GM21360 (cell line): ENCODE measurements around the gene LRRC37A3.
"Not testable (repeated sequence)": the region's sequence is repeated elsewhere in the genome, so short reads cannot be mapped to it uniquely, and the experiment has no call there.

Experiments
- ATAC-seq: cut with Tn5 transposase; IDR thresholded peaks from one replicate; pipeline ENCODE4 v1.9.1; 2021; ENCODE audit warnings: mild to moderate bottlenecking, moderate library complexity; ENCODE audit not compliant: unreplicated experiment

LRRC37A3 gene

DNA sequence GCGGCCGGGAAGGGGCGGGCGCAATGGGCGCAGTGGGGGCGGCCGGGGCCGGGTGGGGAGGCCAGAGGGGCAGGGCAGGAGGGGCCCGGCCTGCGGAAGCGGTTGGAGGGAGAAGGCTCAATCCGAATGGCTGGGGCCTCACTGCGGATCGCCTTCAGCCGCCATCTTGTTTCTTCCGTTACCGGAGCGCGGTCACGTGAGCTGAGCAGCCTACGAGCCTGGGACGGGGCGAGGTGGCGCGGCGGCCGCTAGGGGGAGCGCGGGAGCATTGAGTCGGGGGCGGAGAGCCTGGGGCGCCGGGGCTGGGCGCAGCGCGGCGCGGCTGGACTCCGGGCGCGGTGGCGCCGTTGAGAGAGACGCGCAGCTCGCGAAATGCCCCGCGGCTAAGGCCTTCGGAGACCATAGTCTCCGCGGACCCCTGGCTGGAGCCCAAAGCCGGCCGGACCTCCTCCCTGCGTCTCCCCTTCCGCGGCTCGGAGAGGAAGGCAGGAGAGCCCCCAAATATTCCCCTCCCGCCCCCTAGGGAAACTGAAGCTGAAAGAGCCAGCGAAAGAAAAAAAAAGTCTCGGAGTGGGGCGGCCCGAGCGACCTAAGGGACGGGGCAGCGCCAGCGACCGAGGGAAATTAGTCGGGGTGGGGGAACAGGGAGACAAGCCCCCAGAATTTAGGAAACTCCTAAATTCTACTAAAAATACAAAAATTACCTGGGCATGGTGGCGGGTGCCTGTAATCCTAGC is at the start of gene LRRC37A3:
LRRC37A3 (minus strand) TSS at position 190 of the 737 bp plus-strand sequence. CDS start 22,221 bp downstream, outside the sequence.
- ATAC-seq, result peak; percentile 89

DNA sequence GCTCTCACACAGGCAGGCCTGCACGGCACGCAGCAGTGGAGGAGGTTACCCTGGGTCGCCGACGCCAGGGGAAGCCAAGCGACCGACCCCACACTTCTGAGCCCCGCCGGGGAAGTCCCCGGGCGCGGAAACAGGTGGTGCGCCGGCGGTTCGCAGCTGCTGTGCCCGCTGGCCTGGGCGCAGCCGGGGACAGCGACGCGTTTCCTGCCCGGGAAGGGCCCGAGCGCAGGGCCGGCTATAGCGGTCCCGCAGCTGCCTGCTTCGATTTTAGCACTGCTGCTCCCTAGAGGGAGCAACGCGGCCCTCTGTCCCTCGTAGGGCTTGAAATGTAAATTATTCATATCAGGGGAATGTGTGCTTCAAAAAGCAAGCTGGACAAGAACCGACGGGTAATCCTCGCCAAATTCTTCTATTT is 46.6 kb upstream of the LRRC37A3 start:
- peak; percentile 87 for ATAC-seq

DNA sequence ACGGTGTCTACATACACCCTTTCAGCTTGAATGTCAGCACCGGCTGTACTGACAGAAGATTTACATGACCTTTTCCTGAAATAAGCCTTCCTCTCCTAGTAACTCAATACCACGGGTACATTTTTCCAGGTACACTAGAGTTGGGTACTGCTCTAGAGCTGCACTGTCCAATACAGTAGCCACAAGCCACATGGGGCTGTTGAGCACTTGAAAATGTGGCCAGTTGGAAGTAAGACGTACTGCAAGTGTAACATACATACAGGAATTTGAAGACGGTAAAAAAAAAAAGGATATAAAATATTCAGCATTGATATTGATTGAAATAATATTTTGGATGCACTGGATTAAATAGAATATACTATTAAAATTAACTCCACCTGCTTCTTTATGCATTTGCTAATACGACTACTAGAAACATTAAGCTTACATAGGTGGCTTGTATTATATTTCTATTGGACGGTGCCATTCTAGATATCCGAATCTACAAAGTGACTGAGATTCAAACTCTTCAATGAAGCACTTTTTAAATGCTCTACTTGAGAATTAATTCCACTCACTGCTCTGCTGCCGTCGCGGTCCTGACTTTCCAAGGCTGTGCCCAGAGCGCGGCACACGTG is 46.1 kb upstream of the LRRC37A3 start:
- not testable (repeated sequence) for ATAC-seq

DNA sequence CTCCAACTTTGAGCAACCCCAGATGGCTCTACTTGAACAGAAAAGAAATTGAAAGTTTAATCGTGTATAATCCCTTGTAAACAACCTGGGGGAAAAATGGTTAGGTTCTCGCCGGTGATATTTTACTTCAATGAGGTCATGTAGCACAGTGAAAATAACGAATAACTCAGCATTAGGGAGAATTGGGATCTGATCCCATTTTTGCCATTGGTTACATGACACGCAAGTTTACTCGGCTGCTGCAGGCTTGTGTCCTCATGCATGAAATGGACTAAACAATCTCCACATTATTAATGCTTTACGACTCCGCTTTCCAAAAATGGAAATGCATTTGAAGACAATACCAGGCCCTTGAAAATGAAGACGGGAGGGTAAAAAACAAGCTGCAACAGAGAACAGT is 45.5 kb upstream of the LRRC37A3 start:
- ATAC-seq, result no peak

DNA sequence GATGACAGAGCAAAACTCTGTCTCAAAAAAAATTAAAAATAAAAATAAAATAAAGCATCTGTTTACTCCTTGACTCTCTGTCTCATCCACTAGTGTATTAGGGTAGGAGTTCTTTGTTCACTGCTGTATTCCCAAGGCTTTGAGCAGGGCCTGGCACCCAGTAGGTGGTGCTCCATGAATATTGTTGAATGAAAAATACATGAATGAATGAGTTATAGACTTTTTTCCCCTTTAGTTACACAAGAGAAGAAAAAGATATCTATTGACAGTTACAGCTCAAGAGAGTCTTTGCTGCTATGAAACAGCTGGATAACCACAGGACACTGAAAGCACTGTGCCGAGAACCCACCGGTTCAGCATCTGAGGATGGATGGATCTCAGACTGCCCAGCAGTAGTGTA is 44.5 kb upstream of the LRRC37A3 start:
- ATAC-seq, result not testable (repeated sequence)

- ATAC-seq, result not testable (repeated sequence)
Measured at GRCh38 chr17:64961563-64962378, 42.5 kb upstream of the LRRC37A3 start.

DNA sequence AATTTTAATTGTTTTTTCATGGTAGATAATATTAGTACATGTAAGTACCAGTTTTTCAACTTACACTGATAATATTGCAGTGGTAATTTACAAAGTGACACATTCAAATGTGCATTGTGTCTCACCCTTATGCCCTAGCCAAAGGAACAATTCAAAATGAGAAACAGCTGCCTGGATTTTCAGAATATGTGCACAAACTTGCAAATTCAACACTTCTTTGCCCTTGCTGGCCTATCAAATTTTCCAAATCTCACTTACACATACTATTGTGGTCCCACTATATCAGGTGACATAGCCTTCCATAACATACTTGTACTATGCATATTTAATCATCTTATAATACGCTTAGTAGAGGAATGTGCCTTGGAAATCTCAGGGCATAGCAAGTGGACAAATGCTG is 32.6 kb upstream of the LRRC37A3 start:
- no peak for ATAC-seq

GRCh38 chr17:64950871-64951270 is 31.6 kb upstream of the LRRC37A3 start:
- no peak for ATAC-seq

DNA sequence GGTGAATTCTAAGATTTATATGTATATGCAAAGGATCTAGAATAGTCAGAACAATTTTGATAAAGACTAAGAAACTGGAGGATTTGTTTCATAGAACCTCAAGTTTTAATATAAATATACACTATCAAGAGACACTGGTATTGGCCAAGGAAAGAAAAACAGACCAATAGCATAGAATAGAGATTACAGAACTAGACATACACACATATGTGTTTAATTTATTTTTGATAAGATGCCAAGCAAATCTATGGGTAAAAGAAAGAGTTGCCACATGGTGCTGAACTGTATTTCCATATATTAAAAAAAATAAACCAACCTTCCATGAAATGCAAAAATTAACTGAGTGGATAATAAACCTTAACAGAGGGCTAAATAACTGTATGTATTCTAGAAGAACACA is 27.9 kb upstream of the LRRC37A3 start:
- ATAC-seq, result no peak

- ATAC-seq, result no peak
Measured at GRCh38 chr17:64941761-64942160, 22.5 kb upstream of the LRRC37A3 start.

DNA sequence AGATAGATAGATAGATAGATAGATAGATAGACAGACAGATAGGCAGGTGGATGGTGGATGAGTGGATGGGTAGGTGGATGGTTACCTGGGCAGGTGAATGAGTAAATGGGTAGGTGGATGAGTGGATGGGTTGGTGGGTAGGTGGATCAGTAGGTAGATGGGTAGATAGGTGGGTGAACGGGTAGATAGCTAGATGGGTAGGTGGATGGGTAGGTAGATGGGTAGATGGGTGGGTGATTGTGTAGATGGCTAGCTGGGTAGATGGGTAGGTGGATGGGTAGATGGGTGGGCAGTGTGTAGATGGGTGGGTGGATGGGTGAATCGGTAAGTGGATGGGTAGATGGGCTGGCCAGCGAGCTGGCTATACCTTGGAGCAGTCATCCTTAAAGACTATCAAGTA is 21.8 kb upstream of the LRRC37A3 start:
- ATAC-seq, result no peak

DNA sequence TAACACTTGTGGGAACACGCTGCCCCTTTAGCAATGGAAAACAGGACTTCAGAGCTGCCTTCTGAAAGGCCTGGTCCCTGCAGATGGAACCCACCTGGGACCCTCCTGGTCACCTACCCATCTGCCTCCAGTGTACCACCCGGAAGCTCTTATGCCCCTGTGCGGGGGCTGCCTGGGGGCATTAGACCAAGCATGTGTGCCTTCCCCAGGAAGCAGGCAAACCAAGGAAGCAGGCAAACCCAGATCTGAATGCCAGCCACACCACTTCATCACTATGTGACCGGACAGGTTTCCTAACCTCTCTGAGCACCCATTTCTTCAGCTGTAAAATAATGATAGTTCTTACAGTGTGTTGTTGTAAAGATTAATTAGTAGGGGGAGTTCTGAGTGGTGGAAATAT is 20.8 kb upstream of the LRRC37A3 start:
- ATAC-seq, result no peak

- no peak for ATAC-seq
Measured at GRCh38 chr17:64938925-64939474, 19.7 kb upstream of the LRRC37A3 start.

DNA sequence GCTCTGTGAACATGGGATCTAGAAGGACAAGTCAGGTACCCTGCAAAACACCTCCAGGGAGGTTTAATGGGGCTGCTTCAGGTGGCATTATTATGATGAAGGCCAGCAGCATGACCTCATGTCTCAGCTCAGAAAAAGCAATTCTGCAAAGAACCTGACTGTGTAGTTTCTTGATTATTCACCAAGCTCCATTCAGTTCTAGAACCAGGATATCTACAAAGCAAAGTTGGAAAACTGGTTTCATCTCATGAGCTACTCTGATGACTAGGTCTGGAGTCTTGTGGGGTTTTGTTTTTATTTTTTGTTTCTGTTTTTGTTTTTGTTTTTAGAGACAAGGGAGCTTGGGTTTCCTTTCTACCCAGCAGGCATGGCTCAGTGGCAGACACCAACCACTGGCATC is 19.0 kb upstream of the LRRC37A3 start:
- ATAC-seq, result no peak

DNA sequence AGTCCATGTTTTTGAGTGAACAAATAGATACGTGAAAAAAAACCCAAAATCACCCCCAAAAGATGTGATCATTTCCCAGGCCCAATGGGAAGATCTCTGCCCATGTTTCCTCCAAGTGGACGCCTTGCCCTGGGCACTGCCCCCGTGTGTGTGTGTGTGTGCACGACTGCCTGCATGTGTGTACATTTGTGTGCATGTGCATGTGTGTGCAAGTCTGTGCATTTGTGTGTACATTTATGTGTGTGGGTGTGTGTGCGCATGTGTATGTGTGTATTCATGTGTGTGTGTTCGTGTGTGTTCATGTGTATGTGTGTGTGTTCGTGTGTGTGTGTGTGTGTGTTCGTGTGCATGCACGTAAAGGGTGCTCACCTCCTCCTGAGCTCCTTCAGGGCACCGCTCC is 16.8 kb upstream of the LRRC37A3 start:
- ATAC-seq, result no peak

DNA sequence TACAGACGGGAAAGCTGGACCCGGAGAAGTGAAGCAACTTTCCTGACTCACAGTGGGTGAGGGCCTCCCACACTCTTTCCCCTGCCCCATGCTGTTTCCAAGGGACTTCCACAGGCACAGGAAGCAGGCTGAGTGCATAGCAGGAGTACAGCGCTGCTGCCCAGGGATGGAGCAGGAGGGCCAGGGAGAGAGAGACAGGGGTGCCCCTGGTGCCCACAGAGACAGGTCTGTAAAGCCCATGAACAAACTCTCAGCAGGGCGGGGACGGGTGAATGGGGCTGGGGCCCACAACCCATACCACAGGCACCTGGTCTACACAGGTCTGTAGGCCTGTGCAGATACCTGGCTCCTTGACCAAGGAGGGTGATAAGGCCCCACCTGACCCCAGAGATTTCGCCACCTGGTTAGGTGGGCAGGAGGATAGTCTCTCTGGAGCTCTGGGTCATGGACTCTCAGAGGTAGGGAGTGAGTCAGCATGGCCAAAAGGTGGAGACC is 15.1 kb upstream of the LRRC37A3 start:
- ATAC-seq, result not testable (repeated sequence)

DNA sequence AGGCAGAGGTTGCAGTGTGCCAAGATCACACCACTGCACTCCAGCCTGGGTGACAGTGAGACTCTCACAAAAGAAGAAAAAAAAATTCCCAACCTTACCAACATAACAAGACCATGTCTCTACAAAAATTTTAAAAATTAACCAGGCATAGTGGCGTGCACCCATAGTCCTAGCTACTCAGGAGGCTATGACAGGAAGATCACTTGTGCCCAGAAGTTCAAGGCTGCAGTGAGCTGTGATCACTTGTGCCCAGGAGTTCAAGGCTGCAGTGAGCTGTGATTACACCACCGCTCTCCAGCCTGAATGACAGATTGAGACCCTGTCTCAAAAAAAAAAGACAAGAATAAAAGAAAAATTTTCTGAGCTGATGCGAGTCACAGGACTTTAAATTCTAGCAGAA is 13.6 kb upstream of the LRRC37A3 start:
- ATAC-seq, result not testable (repeated sequence)

GRCh38 chr17:64930374-64930773 is 11.1 kb upstream of the LRRC37A3 start:
- not testable (repeated sequence) for ATAC-seq

DNA sequence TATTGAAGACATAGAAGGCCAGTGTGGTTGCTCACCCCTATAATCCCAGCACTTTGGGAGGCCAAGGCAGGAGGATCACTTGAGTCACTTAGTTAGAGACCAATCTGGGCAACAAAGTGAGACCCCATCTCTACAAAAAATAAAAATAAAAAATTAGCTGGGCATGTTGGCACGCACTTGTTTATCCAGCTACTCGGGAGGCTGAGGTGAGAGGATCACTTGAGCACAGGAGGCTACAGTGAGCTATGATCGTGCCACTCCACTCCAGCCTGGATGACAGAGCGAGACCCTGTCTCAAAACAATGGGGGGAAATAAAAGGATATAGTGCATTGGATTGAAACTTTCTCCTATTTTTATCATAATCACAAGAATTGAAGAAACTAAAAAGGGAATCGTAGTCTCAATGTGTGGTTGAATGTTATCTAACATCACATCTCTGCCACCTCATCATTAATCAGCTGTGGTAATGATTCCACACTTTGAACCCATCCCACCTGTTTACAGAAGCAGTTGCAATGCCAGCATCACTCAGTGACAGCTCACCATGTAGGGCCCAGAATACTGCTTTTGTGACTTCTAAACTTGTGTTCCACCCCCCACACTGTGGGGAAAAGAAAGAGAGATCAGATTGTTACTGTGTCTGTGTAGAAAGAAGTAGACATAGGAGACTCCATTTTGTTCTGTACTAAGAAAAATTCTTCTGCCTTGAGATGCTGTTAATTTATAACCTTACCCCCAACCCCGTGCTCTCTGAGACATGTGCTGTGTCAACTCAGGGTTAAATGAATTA is 10.3 kb upstream of the LRRC37A3 start:
- not testable (repeated sequence) for ATAC-seq

GRCh38 chr17:64928701-64929100 is 9.4 kb upstream of the LRRC37A3 start:
- not testable (repeated sequence) for ATAC-seq
